IPS-18a (cell line): ENCODE results near the gene RFTN1.

ENCODE experiments used
- H3K27ac ChIP-seq: one replicate; pipeline ENCODE4 v1.5.1; 2013; ENCODE audit warnings: low read length
- H3K27me3 ChIP-seq: one replicate; pipeline ENCODE4 v1.6.1; 2013; ENCODE audit warnings: mild to moderate bottlenecking, low read length; ENCODE audit not compliant: control insufficient read depth, insufficient read depth
- H3K36me3 ChIP-seq: one replicate; pipeline ENCODE4 v1.6.1; 2013; ENCODE audit warnings: low read depth, low read length; ENCODE audit not compliant: control insufficient read depth
- H3K4me1 ChIP-seq: one replicate; pipeline ENCODE4 v1.6.1; 2013; ENCODE audit warnings: low read depth, low read length; ENCODE audit not compliant: control insufficient read depth
- H3K4me3 ChIP-seq: one replicate; pipeline ENCODE4 v1.5.1; 2013; ENCODE audit warnings: low read length
- H3K9ac ChIP-seq: one replicate; pipeline ENCODE4 v1.6.1; 2013; ENCODE audit warnings: mild to moderate bottlenecking, low read length, moderate library complexity
- H3K9me3 ChIP-seq: one replicate; pipeline ENCODE4 v1.6.1; 2013; ENCODE audit warnings: low read depth, low read length; ENCODE audit not compliant: control insufficient read depth

RFTN1 gene

DNA sequence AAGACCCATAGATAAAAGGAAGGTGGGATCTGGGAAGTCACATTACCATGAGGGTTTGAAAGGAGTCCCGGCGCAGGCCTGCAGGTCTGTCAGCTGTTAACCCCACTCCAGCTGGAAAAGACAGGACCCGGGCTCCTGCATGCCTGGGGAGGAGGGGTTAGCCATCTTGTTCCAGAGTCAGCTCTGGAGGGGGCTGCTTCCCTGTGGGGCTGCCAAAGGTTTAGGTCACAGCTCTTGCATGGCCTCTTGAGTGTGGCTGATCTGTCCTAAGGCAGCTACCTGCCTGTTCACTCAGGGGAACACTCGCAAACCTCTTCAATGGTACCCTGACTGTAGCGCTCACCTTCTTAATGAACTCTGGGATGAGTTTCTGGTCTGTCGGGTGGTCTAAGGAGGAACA, 104.5 kb downstream of the RFTN1 start:
- H3K36me3 ChIP-seq: no peaks in the 10 kb centered on the region

GRCh38 chr3:16407366-16407765, 106.1 kb downstream of the RFTN1 start:
- no peak overlapping the region for H3K9ac ChIP-seq
- no peaks in the 10 kb centered on the region for H3K4me1 ChIP-seq
- no peak overlapping the region for H3K27ac ChIP-seq
- no peaks in the 10 kb centered on the region for H3K27me3 ChIP-seq
- no peak overlapping the region for H3K4me3 ChIP-seq
- H3K9me3 ChIP-seq: no peaks in the 10 kb centered on the region
- H3K36me3 ChIP-seq: no peaks in the 10 kb centered on the region

More for the DNA sequence above, 104.5 kb downstream of the RFTN1 start:
- H3K27ac ChIP-seq: no peak overlapping the region
- no peaks in the 10 kb centered on the region for H3K9me3 ChIP-seq
- no peak overlapping the region for H3K9ac ChIP-seq
- no peaks in the 10 kb centered on the region for H3K4me1 ChIP-seq
- no peak overlapping the region for H3K4me3 ChIP-seq
- H3K27me3 ChIP-seq: no peaks in the 10 kb centered on the region

- no peak overlapping the region for H3K27ac ChIP-seq
These were observed 106.9 kb downstream of the RFTN1 start for GRCh38 chr3:16406579-16406978.

DNA sequence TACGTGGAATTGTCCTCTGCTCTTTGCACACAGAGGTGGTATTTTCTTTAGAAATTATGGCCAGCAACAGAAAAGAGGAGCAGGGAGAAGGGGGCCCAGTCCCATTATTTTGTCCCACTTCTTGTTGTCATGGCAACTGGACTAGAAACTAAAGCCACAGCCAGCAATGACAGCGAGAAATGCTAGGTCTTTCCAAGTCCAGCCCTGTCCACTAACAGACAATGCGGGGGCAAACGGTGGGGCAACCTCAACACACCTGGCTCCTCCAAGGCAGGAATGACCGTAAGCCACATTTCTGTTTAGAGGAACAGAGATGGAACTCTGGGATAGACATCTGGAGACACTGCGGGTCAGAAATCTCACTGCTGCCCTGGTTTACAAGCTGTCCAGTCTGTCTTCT, 107.3 kb downstream of the RFTN1 start:
- H3K27ac ChIP-seq: no peak overlapping the region
- no peaks in the 10 kb centered on the region for H3K9me3 ChIP-seq
- H3K27me3 ChIP-seq: no peaks in the 10 kb centered on the region
- no peaks in the 10 kb centered on the region for H3K36me3 ChIP-seq
- no peak overlapping the region for H3K4me3 ChIP-seq
- H3K4me1 ChIP-seq: no peaks in the 10 kb centered on the region
- no peak overlapping the region for H3K9ac ChIP-seq

More at GRCh38 chr3:16406579-16406978, 106.9 kb downstream of the RFTN1 start:
- Histone ChIP-seq H3K4me1 (no peaks in the 10 kb centered on the region), H3K9ac (no peak overlapping the region), H3K36me3 (no peaks in the 10 kb centered on the region), H3K27me3 (no peaks in the 10 kb centered on the region), H3K9me3 (no peaks in the 10 kb centered on the region), H3K4me3 (no peak overlapping the region)

GRCh38 chr3:16404349-16404895, 109.1 kb downstream of the RFTN1 start:
- H3K36me3 ChIP-seq: no peaks in the 10 kb centered on the region
- H3K9me3 ChIP-seq: no peaks in the 10 kb centered on the region
- H3K27me3 ChIP-seq: no peaks in the 10 kb centered on the region
- no peak overlapping the region for H3K27ac ChIP-seq
- H3K4me3 ChIP-seq: no peak overlapping the region
- no peak overlapping the region for H3K9ac ChIP-seq
- peaks cover 4% of the 10 kb centered on the region for H3K4me1 ChIP-seq

DNA sequence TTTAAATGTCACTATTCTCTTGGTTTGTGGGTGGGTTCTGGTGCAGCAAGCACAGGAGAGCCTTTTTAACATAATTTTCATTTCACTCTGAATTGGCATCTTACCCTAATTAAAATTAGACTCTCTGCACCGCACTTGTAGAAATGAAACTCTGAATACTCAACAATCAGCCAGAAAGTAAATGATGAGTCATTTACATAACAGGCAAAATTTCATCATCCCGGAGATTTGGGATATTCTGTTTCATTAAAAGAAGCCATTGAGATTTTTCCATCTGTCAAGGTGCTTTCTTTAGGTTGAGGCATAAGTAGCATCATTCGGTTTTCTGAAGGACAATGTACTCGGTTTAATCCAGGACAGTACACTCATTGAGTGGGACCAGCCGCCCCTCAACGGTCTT, 111.0 kb downstream of the RFTN1 start:
- Histone ChIP-seq H3K36me3 (no peaks in the 10 kb centered on the region), H3K27me3 (no peaks in the 10 kb centered on the region), H3K9me3 (no peaks in the 10 kb centered on the region), H3K9ac (no peak overlapping the region), H3K27ac (no peak overlapping the region), H3K4me3 (no peak overlapping the region), H3K4me1 (peaks cover 7% of the 10 kb centered on the region)

- Histone ChIP-seq H3K9ac (no peak overlapping the region), H3K27me3 (no peaks in the 10 kb centered on the region), H3K4me1 (peaks cover 7% of the 10 kb centered on the region), H3K4me3 (no peak overlapping the region), H3K9me3 (no peaks in the 10 kb centered on the region), H3K27ac (no peak overlapping the region), H3K36me3 (no peaks in the 10 kb centered on the region)
These were observed 112.2 kb downstream of the RFTN1 start for GRCh38 chr3:16401273-16401672.

- no peaks in the 10 kb centered on the region for H3K27me3 ChIP-seq
- no peak overlapping the region for H3K27ac ChIP-seq
- no peak overlapping the region for H3K4me3 ChIP-seq
- no peaks in the 10 kb centered on the region for H3K36me3 ChIP-seq
- peaks cover 7% of the 10 kb centered on the region for H3K4me1 ChIP-seq
- H3K9ac ChIP-seq: no peak overlapping the region
- no peaks in the 10 kb centered on the region for H3K9me3 ChIP-seq
These were observed 113.2 kb downstream of the RFTN1 start for GRCh38 chr3:16400106-16400931.

DNA sequence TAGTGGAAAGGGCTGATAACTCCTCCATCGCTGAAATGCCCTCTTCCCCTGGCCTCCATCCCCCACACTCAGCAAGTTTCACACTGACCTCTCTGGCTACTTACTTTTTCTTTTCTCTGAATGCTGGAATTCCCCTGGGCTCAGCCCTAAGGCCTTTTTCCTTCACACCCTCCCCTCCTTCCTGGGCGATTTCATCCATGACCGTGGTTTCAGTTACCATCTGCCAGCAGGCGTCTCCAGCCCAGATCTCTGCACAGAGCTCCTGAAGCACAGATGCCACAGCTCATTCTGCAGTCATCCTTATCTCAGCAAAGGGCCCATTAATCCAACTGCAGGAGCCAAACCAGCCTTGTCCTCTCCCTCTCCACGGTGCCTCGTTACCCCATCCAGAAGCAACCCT, 114.0 kb downstream of the RFTN1 start:
- Histone ChIP-seq H3K27me3 (no peaks in the 10 kb centered on the region), H3K4me3 (no peak overlapping the region), H3K9ac (no peak overlapping the region), H3K36me3 (no peaks in the 10 kb centered on the region), H3K27ac (no peak overlapping the region), H3K4me1 (peaks cover 7% of the 10 kb centered on the region), H3K9me3 (no peaks in the 10 kb centered on the region)

GRCh38 chr3:16398648-16399047, 114.9 kb downstream of the RFTN1 start:
- Histone ChIP-seq H3K27ac (no peak overlapping the region), H3K9ac (no peak overlapping the region), H3K4me3 (no peak overlapping the region), H3K27me3 (no peaks in the 10 kb centered on the region), H3K9me3 (no peaks in the 10 kb centered on the region), H3K4me1 (peaks cover 7% of the 10 kb centered on the region), H3K36me3 (no peaks in the 10 kb centered on the region)

- Histone ChIP-seq H3K4me1 (peaks cover 7% of the 10 kb centered on the region), H3K9me3 (no peaks in the 10 kb centered on the region), H3K27ac (no peak overlapping the region), H3K27me3 (no peaks in the 10 kb centered on the region), H3K4me3 (no peak overlapping the region), H3K36me3 (no peaks in the 10 kb centered on the region), H3K9ac (no peak overlapping the region)
These were observed 117.3 kb downstream of the RFTN1 start for GRCh38 chr3:16396202-16396601.

DNA sequence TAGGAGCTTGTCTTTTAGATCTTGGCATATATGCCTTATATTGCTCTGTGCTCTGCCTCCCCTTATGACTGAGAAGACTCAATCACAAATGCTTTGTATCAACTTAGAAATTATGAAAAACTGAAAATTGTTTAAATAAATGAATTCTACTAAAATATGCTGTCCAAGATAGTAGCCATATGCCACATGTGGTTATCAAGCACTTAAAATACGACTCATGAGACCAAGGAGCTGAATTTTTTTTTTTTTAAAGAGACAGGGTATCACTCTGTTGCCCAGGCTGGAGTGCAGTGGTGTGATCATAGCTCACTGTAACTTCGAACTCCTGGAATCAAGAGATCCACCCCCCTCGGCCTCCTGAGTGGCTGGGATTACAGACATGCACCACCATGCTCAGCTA, 118.3 kb downstream of the RFTN1 start:
- no peaks in the 10 kb centered on the region for H3K36me3 ChIP-seq
- H3K27me3 ChIP-seq: no peaks in the 10 kb centered on the region

More for the DNA sequence above, 118.3 kb downstream of the RFTN1 start:
- Histone ChIP-seq H3K9ac (no peak overlapping the region), H3K9me3 (no peaks in the 10 kb centered on the region), H3K27ac (no peak overlapping the region), H3K4me3 (no peak overlapping the region), H3K4me1 (peaks cover 7% of the 10 kb centered on the region)
